Lung (tissue), 16 donors: ENCODE measurements around the gene TIMM8B. TPM values are rescaled to one million over a fixed set of nuclear protein-coding genes. Genes with fewer than 3 reads are reported as not detected.
A peak's percentile ranks its signal among the peaks of the same experiment; 100 is the strongest.

ENCODE experiments used
- ATAC-seq: fragments of 200-7000 bp; cut with Tn5 transposase; one replicate; pipeline ENCODE4 v1.9.1; 2020; ENCODE audit warnings: moderate number of reproducible peaks; ENCODE audit not compliant: insufficient read depth, low FRiP score
- DNase-seq, 3 donors: peaks; one replicate each; pipeline ENCODE4 v3.0.0-alpha.2; 2013 to 2017
- H3K27ac ChIP-seq, 2 donors: one replicate each; pipeline ENCODE4 v1.5.1; 2013; ENCODE audit warnings: mild to moderate bottlenecking in 2 of 2, moderate library complexity in 2 of 2, control low read depth in 1 of 2, inconsistent platforms in 1 of 2, low read depth in 1 of 2, low read length in 1 of 2
- H3K27me3 ChIP-seq, 3 donors: one replicate each; pipeline ENCODE4 v1.5.1; 2013; ENCODE audit warnings: low read length in 2 of 3; ENCODE audit not compliant: control insufficient read depth in 3 of 3, insufficient read depth in 3 of 3
- H3K36me3 ChIP-seq, 4 donors: one replicate each; pipeline ENCODE4 v1.5.1; 2013; ENCODE audit warnings: low read length in 4 of 4, mild to moderate bottlenecking in 1 of 4, moderate library complexity in 1 of 4; ENCODE audit not compliant: control insufficient read depth in 4 of 4, insufficient read depth in 4 of 4
- H3K4me1 ChIP-seq, 5 donors: one replicate each; pipeline ENCODE4 v1.5.1; 2013; ENCODE audit warnings: low read length in 5 of 5, mild to moderate bottlenecking in 2 of 5, moderate library complexity in 1 of 5; ENCODE audit not compliant: control insufficient read depth in 5 of 5, insufficient read depth in 5 of 5
- H3K4me3 ChIP-seq: one replicate; pipeline ENCODE4 v1.5.1; 2013; ENCODE audit warnings: mild to moderate bottlenecking, control low read depth, moderate library complexity
- H3K9ac ChIP-seq, 2 donors: one replicate each; pipeline ENCODE4 v1.5.1; 2013; ENCODE audit warnings: low read length in 2 of 2, control low read depth in 1 of 2; ENCODE audit not compliant: insufficient read depth in 1 of 2
- H3K9me3 ChIP-seq, 4 donors: one replicate each; pipeline ENCODE4 v1.5.1; 2013; ENCODE audit warnings: low read length in 3 of 4, mild to moderate bottlenecking in 1 of 4, moderate library complexity in 1 of 4; ENCODE audit not compliant: control insufficient read depth in 4 of 4, insufficient read depth in 3 of 4
- WGBS, 2 donors: extraction: QIAGEN DNeasy Blood & Tissue Kit; methylation state at CpG; one replicate each; pipeline ENCODE4 v1.1.7; 2013; 5-methylcytosine and 5-hydroxymethylcytosine counted together
- long read RNA-seq, 5 donors: transcript quantifications; one replicate each; lab custom pipeline, GENCODE V29; 2026
- polyA plus RNA-seq, 2 donors: library from polyadenylated mRNA; stranded (reverse); fragments of 200-250 nt; gene quantifications; one replicate each; pipeline ENCODE4 v1.2.1, GENCODE V29; 2013
- total RNA-seq, 2 donors: library from RNA; depleted of rRNA in 1 of 2; stranded (reverse); fragments of >200 nt in 1 of 2; gene quantifications; one replicate each; pipeline ENCODE4 v1.2.1, GENCODE V29; 2014 to 2021
- TF ChIP-seq, protein P1 (sequence below): IDR thresholded peaks from 2 replicates; pipeline ENCODE4 v1.5.1; 2012; ENCODE audit warnings: mild to moderate bottlenecking; ENCODE audit errors: control extremely low read depth, extremely low read depth
- donor health status: control.
- donor health status: control.
- donor health status: Bipolar disorder and iron deficiency.
- donor health status: healthy.
- donor health status: DM: yes; HTN: yes; CAD: no.

The TIMM8B gene, protein sequence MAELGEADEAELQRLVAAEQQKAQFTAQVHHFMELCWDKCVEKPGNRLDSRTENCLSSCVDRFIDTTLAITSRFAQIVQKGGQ
- 10 to 100 TPM; 33.9 to 53.3 TPM for total RNA-seq
- 100 to 1,000 TPM; 119 to 137 TPM for polyA plus RNA-seq
- long read RNA-seq, donor 1, transcript TIMM8B-203 (3 exons, 1,155 nt), result minor isoform, 8 of 145 reads
- long read RNA-seq, donor 1, transcript TIMM8B-201 (2 exons, 819 nt), result major isoform, 137 of 145 reads
- long read RNA-seq, donor 1, partial matches to known transcripts, result 0 of 145 reads
- long read RNA-seq, donor 1, other reads (novel, unspliced or antisense), result 0 of 145 reads
- long read RNA-seq, donor 2, transcript TIMM8B-201 (2 exons, 819 nt), result major isoform, 66 of 67 reads
- long read RNA-seq, donor 2, partial matches to known transcripts, result 0 of 67 reads
- long read RNA-seq, donor 2, other reads (novel, unspliced or antisense), result 0 of 67 reads
- long read RNA-seq, donor 3, transcript TIMM8B-203 (3 exons, 1,155 nt), result minor isoform, 7 of 93 reads
- long read RNA-seq, donor 3, transcript TIMM8B-201 (2 exons, 819 nt), result major isoform, 80 of 93 reads
- long read RNA-seq, donor 3, partial matches to known transcripts, result 6 of 93 reads
- long read RNA-seq, donor 3, other reads (novel, unspliced or antisense), result 0 of 93 reads
- long read RNA-seq, donor 4, transcript TIMM8B-201 (2 exons, 819 nt), result major isoform, 73 of 76 reads
- long read RNA-seq, donor 4, partial matches to known transcripts, result 0 of 76 reads
- long read RNA-seq, donor 4, other reads (novel, unspliced or antisense), result 0 of 76 reads
- long read RNA-seq, donor 5, transcript TIMM8B-201 (2 exons, 819 nt), result major isoform, 174 of 179 reads
- long read RNA-seq, donor 5, transcript TIMM8B-203 (3 exons, 1,155 nt), result minor isoform, 5 of 179 reads
- long read RNA-seq, donor 5, partial matches to known transcripts, result 0 of 179 reads
- long read RNA-seq, donor 5, other reads (novel, unspliced or antisense), result 0 of 179 reads

DNA sequence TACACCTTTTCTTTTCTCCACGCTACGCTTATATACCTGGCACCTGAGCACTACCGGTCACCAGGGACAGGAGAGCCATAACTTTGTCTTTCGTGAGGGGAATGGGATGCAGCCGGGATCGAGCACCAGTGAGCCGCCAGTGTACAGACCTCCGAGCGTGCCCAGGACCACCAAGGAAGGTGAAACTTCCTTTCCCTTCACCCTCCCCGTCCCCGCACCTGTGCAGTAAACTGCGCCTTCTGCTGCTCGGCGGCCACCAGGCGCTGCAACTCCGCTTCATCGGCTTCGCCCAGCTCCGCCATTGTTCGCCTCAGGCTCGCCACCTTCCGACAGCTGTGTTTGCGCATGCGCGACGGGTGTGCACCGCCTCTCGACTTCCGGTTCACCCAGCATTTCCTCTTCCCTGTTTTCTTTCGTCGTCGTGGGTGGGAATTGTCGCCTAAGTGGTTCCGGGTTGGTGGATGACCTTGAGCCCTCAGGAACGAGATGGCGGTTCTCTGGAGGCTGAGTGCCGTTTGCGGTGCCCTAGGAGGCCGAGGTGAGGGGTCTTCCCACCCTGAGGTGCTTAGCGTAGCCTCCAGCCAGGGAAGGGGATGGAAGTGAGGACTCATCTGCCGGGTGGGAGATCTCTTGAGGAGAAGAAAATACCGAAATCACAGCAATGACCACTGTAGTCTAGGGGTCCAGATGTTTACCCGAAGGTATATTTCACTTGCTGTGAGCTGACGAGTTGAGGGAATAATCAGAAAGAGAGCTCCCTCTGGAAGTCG lies at the start of gene TIMM8B, which contains the start of gene SDHD:
TSS of gene TIMM8B (minus strand) at position 335 of the 770 bp plus-strand sequence. CDS start at position 302, 33 bp downstream.
TSS of gene SDHD (plus strand) at position 452 of the 770 bp plus-strand sequence. CDS start at position 487, 35 bp downstream.
- Histone ChIP-seq H3K27ac (peak within 1 kb of the TSS; percentile 86 to 87), H3K36me3 (peaks cover 13 to 54% (median 45%) of the 10 kb centered on the region in 4 donors)
- WGBS, 2 donors, result 0% methylated on average over 45 of the region's 45 CpGs

DNA sequence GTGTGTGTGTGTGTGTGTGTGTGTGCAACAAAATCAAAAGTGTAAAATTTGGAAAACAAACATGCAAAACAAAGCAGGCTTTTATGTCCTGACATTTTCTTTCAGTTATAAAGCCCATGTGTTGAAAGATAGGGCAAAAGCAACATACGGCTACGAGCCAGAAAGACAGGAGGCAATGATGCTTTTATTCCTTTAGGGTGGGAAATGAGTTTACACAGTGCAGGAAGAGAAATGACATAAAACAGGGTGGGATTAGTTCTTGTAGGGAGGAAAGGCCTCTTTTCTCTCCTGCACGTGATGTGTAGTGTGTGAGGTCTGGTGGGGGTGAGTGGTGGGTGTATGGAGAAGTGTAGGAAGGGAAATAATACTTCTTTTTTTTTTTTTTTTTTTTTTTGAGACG lies 47.9 kb upstream of the TIMM8B start:
- WGBS, 2 donors, result 92 to 99% methylated on average over 2 to 3 of the region's 4 CpGs
- Histone ChIP-seq H3K27ac (no peak overlapping the region), H3K4me1 (no peaks in the 10 kb centered on the region), H3K9ac (no peak overlapping the region), H3K4me3 (no peak overlapping the region), H3K36me3 (no peaks in the 10 kb centered on the region), H3K9me3 (no peaks in the 10 kb centered on the region), H3K27me3 (no peaks in the 10 kb centered on the region)
- TF ChIP-seq, protein P1, sequence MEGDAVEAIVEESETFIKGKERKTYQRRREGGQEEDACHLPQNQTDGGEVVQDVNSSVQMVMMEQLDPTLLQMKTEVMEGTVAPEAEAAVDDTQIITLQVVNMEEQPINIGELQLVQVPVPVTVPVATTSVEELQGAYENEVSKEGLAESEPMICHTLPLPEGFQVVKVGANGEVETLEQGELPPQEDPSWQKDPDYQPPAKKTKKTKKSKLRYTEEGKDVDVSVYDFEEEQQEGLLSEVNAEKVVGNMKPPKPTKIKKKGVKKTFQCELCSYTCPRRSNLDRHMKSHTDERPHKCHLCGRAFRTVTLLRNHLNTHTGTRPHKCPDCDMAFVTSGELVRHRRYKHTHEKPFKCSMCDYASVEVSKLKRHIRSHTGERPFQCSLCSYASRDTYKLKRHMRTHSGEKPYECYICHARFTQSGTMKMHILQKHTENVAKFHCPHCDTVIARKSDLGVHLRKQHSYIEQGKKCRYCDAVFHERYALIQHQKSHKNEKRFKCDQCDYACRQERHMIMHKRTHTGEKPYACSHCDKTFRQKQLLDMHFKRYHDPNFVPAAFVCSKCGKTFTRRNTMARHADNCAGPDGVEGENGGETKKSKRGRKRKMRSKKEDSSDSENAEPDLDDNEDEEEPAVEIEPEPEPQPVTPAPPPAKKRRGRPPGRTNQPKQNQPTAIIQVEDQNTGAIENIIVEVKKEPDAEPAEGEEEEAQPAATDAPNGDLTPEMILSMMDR, result no peak
- no peak for DNase-seq
- ATAC-seq, result no peak

More for the DNA sequence above, at the start of gene TIMM8B, which contains the start of gene SDHD:
- ATAC-seq (peak; percentile 95), DNase-seq (peak; percentile 98 to 99 (median 99))
- H3K27me3 ChIP-seq, result no peaks in the 10 kb centered on the region
- peak within 1 kb of the TSS; percentile 78 to 97 for H3K9ac ChIP-seq
- TF ChIP-seq, protein P1, result no peak
- no peaks in the 10 kb centered on the region for H3K9me3 ChIP-seq
- peak within 1 kb of the TSS; percentile 98 for H3K4me3 ChIP-seq
- H3K4me1 ChIP-seq, result peaks cover 0 to 22% (median 8%) of the 10 kb centered on the region in 5 donors

DNA sequence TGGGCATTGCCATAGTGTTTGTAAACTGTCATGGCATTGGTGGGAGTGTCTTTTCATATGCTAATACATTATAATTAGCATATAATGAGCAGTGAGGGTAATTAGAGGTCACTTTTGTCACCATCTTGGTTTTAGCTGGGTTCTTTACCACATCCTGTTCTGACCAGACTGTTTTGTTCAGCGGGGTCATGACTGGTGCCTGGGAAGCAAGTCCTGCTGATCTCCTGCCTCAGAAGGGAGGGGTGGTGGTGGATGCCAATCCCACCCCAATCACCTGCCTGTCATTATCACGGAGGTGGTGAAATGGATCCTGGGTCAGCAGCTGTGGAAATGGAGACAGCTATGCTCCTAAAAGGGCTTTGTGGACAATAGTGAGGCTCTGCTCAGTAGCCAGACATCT lies 46.2 kb upstream of the TIMM8B start:
- H3K4me1 ChIP-seq, result no peaks in the 10 kb centered on the region
- H3K27me3 ChIP-seq, result no peaks in the 10 kb centered on the region
- H3K4me3 ChIP-seq, result no peak overlapping the region
- DNase-seq (no peak), ATAC-seq (no peak)
- no peaks in the 10 kb centered on the region for H3K9me3 ChIP-seq
- no peak overlapping the region for H3K27ac ChIP-seq
- TF ChIP-seq, protein P1, result no peak
- no peak overlapping the region for H3K9ac ChIP-seq
- 42 to 67% methylated on average over 2 of the region's 2 CpGs for WGBS, 2 donors
- H3K36me3 ChIP-seq, result peaks cover 0 to 2% (median 0%) of the 10 kb centered on the region in 4 donors
